Heart right ventricle (tissue), 16 donors: Measurements from ENCODE around the gene GPC5. TPM values are rescaled to one million over a fixed set of nuclear protein-coding genes. Genes with fewer than 3 reads are reported as not detected.

ENCODE experiments used
- ATAC-seq, 8 donors: fragments of 200-7000 bp; cut with Tn5 transposase; one replicate each; pipeline ENCODE4 v1.9.1; 2020; ENCODE audit warnings: mild to moderate bottlenecking in 8 of 8, moderate library complexity in 8 of 8, moderate number of reproducible peaks in 1 of 8
- DNase-seq, 2 donors: peaks; one replicate each; pipeline ENCODE4 v3.0.0-alpha.2; 2020
- H3K27ac ChIP-seq, 10 donors: fragments of 200-600 bp; sonication (generic) in 2 of 10; one replicate each; pipeline versions ENCODE4 v1.5.0 to v1.8.0; 2020 to 2022; ENCODE audit warnings: mild to moderate bottlenecking in 3 of 10
- H3K27me3 ChIP-seq, 7 donors: fragments of 200-600 bp; one replicate each; pipeline ENCODE4 v1.8.0; 2021 to 2022; ENCODE audit warnings: mild to moderate bottlenecking in 2 of 7
- H3K36me3 ChIP-seq, 9 donors: fragments of 200-600 bp; sonication (generic) in 1 of 9; one replicate each; pipeline versions ENCODE4 v1.5.0 to v1.8.0; 2020 to 2022; ENCODE audit warnings: mild to moderate bottlenecking in 2 of 9
- H3K4me1 ChIP-seq, 9 donors: fragments of 200-600 bp; sonication (generic) in 1 of 9; one replicate each; pipeline versions ENCODE4 v1.5.0 to v1.8.0; 2020 to 2022; ENCODE audit warnings: mild to moderate bottlenecking in 4 of 9
- H3K4me3 ChIP-seq, 10 donors: fragments of 200-600 bp; sonication (generic) in 2 of 10; one replicate each; pipeline versions ENCODE4 v1.5.0 to v1.8.0; 2020 to 2022; ENCODE audit warnings: mild to moderate bottlenecking in 7 of 10, moderate library complexity in 2 of 10
- H3K9me3 ChIP-seq, 11 donors: fragments of 200-600 bp in 10 of 11; sonication (generic) in 2 of 11; one replicate each; pipeline versions ENCODE4 v1.5.0 to v1.8.0; 2013 to 2022; ENCODE audit warnings: mild to moderate bottlenecking in 2 of 11, control low read depth in 1 of 11, moderate library complexity in 1 of 11
- whole genome bisulfite sequencing, 2 donors: extraction: QIAGEN DNeasy Blood & Tissue Kit; methylation state at CpG; one replicate each; pipeline ENCODE4 v1.1.7; 2013; ENCODE audit warnings: inconsistent platforms in 1 of 2; 5-methylcytosine and 5-hydroxymethylcytosine counted together
- intact Hi-C, 10 donors: fragments of 100-400 bp; cut with DNase I; formaldehyde crosslinking; loops; one replicate each; pipeline versions ENCODE4 v1.11.1 to v1.14.2; 2022
- polyA plus RNA-seq, 2 donors: library from polyadenylated mRNA; stranded (reverse); fragments of 200-250 nt; gene quantifications; one replicate each; pipeline ENCODE4 v1.2.3, GENCODE V29; 2013
- total RNA-seq, 10 donors: library from RNA; stranded (reverse); fragmentation: NEBNext Ultra II Directional in 3 of 10; extraction: Animal tissue kit (Norgen Biotek cat#: 25700) in 3 of 10; gene quantifications; one replicate each; pipeline versions ENCODE4 v1.2.1 to v1.2.4, GENCODE V29; 2021 to 2023
- TF ChIP-seq, protein P1 (sequence below), 9 donors: fragments of 200-600 bp; sonication (generic) in 2 of 9; IDR thresholded peaks; one replicate each; pipeline versions ENCODE4 v1.5.0 to v1.8.0; 2021 to 2022; ENCODE audit warnings: antibody characterized with exemption in 9 of 9, mild to moderate bottlenecking in 5 of 9, moderate library complexity in 1 of 9
- donor health status: Arrhythmogenic right ventricular cardiomyopathy.
- donor health status: ischemic (EF 13 %, LVEDD 7.1; RV severe dilation, severe dysfunction).
- donor health status: healthy with polysubstance abuse.
- donor health status: DM: no; HTN: yes; CAD: no.
- donor health status: DM: no; HTN: no; CAD: no.
- donor health status: ischemic (EF 25% LVEDD 6.9; RV normal size, moderate dysfunction).
- donor health status: ischemic (EF 25% LVEDD 5.7; RV mildly dilated, moderate dysfunction).
- donor health status: healthy.
- donor health status: DM: yes; HTN: yes; CAD: no.
- donor health status: Ischemic cardiomyopathy.
- donor health status: ischemic (EF 35%, LVEDD 5.7; RV mildly dilated, moderate dysfunction).
- donor health status: nonischemic (EF 11% LVEDD 7.7; RV severe dilation, severe dysfunction).
- donor health status: DM: yes; HTN: yes; CAD: no.
- donor health status: PGD.
- donor health status: ischemic (EF 29% LVEDD 5.4; RV normal size, mild dysfunction).
- donor health status: nonischemic (EF 23%, LVEDD 6.1; RV moderate dilation, normal function).

Gene GPC5
- total and polyA plus RNA-seq, 12 donors, result 0.01 to 3.5 (median 0.70) TPM; not detected in 1

DNA sequence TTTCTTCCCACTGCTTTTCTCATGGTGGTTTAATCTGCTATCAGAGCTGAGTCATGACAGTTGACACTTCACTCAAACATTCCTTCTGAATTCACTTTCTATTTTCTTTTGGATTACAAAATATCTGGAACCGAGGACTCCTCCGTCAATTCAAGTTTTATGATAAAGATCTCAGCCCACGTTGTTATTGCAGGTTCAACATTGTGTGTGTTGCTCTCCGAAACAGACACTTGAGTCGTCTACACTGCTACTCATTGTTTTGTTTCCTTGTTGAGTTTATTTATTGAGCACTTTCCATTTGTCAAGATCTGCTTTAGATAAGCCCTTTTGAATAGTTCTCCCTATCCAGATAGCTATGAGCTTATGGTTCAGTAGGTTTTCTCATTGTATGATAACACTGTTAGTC lies 1192.1 kb downstream of the GPC5 start:
- 41 to 59% methylated on average over 5 of the region's 5 CpGs for WGBS, 2 donors
- no peaks in the 10 kb centered on the region for H3K27me3 ChIP-seq
- DNase-seq (no peak), ATAC-seq (no peak)
- peaks cover 0 to 4% (median 0%) of the 10 kb centered on the region in 11 donors for H3K9me3 ChIP-seq
- intact Hi-C loops, result no loop called here
- TF ChIP-seq, protein P1, sequence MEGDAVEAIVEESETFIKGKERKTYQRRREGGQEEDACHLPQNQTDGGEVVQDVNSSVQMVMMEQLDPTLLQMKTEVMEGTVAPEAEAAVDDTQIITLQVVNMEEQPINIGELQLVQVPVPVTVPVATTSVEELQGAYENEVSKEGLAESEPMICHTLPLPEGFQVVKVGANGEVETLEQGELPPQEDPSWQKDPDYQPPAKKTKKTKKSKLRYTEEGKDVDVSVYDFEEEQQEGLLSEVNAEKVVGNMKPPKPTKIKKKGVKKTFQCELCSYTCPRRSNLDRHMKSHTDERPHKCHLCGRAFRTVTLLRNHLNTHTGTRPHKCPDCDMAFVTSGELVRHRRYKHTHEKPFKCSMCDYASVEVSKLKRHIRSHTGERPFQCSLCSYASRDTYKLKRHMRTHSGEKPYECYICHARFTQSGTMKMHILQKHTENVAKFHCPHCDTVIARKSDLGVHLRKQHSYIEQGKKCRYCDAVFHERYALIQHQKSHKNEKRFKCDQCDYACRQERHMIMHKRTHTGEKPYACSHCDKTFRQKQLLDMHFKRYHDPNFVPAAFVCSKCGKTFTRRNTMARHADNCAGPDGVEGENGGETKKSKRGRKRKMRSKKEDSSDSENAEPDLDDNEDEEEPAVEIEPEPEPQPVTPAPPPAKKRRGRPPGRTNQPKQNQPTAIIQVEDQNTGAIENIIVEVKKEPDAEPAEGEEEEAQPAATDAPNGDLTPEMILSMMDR (IDR thresholded peaks at IDR 0.05), result no peak
- H3K36me3 ChIP-seq, result no peaks in the 10 kb centered on the region
- H3K4me3 ChIP-seq, result no peak overlapping the region
- no peak overlapping the region for H3K27ac ChIP-seq
- no peaks in the 10 kb centered on the region for H3K4me1 ChIP-seq

DNA sequence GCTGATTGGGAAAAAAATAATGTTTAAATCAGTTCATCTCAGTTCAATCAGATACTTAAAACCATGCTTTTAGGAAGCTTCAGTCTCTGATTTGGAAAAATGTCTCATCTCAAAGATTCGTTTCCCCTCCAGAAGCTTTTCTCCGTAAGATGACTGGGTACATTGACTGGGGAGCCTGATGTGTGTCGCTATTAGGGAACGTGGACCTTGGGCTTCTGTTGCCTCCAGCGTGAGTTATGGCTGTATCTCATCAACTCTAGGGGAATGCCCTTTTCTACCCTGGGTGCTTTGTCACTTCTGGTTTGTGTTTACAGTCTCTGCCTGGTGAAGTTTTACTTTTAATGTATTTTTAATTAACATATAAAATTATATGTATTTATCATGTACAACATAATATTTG lies 1192.7 kb downstream of the GPC5 start:
- Histone ChIP-seq H3K36me3 (no peaks in the 10 kb centered on the region), H3K27ac (no peak overlapping the region), H3K9me3 (peaks cover 0 to 4% (median 0%) of the 10 kb centered on the region in 11 donors), H3K27me3 (no peaks in the 10 kb centered on the region), H3K4me3 (no peak overlapping the region), H3K4me1 (no peaks in the 10 kb centered on the region)
- no peak for ATAC-seq
- 66 to 71% methylated on average over 5 of the region's 5 CpGs for WGBS, 2 donors
- intact Hi-C loops, result no loop called here
- TF ChIP-seq, protein P1 (IDR thresholded peaks at IDR 0.05), result no peak
- DNase-seq, result no peak

DNA sequence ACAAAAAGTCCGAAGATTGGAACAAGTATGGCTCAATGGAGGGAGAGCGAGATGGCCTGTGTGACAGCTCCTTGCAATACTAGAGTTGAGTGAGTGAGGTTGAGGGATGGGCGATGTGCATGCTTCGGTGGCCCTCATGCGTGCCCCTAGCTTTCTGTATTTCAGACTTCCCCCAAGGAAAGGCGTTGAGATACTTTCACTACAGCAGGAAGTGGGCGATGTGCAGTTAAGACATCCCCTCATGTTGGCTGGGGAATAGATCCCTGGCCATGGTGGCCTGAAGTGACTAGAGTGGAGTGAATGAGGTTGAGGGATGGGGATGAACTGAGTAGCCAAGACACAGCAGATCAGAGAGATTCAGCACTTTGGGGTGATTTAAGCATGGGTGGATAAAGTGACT lies 1194.3 kb downstream of the GPC5 start:
- H3K4me1 ChIP-seq, result no peaks in the 10 kb centered on the region
- TF ChIP-seq, protein P1 (IDR thresholded peaks at IDR 0.05), result no peak
- WGBS, 2 donors, result 84 to 94% methylated on average over 7 of the region's 7 CpGs
- no peak overlapping the region for H3K27ac ChIP-seq
- no peaks in the 10 kb centered on the region for H3K27me3 ChIP-seq
- H3K9me3 ChIP-seq, result peaks cover 0 to 5% (median 0%) of the 10 kb centered on the region in 11 donors
- H3K4me3 ChIP-seq, result no peak overlapping the region
- ATAC-seq (no peak), DNase-seq (no peak)
- no peaks in the 10 kb centered on the region for H3K36me3 ChIP-seq
- intact Hi-C loops, result no loop called here

DNA sequence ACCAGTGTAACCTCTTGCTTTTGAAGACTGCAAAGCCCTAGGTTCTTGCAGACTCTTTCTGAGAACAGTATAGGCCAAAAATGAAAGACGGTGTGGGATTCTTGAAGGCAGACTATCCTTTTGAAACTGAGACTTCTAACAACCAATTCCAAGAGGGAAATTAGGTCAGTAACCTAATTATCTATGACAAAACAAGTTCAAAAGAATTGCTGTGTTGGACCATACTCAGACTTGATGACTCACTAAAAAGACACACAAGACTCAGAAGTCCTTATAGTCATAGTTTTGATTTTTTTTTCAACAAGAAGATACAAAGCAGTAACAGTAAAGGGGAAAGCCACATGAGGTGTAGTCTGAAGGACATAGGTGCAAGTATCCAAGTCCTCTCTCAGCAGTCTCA lies 1204.1 kb downstream of the GPC5 start:
- no peak for ATAC-seq
- Histone ChIP-seq H3K4me1 (no peaks in the 10 kb centered on the region), H3K9me3 (peaks cover 0 to 4% (median 0%) of the 10 kb centered on the region in 11 donors), H3K27ac (no peak overlapping the region), H3K27me3 (no peaks in the 10 kb centered on the region), H3K4me3 (no peak overlapping the region), H3K36me3 (no peaks in the 10 kb centered on the region)
- no peak for DNase-seq
- intact Hi-C loops, result no loop called here
- TF ChIP-seq, protein P1 (IDR thresholded peaks at IDR 0.05), result no peak
- WGBS, 2 donors, result 65 to 84% methylated on average over 1 of the region's 1 CpG
